Loucy (cell line): Measurements from ENCODE around the gene YAF2.

Experiments used
- H2AFZ ChIP-seq: fragments of 200-600 bp; sonication (generic); 2 replicates; pipeline ENCODE4 v1.6.0; 2016; ENCODE audit warnings: antibody characterized with exemption, mild to moderate bottlenecking, low read length, moderate library complexity
- H3F3A ChIP-seq: fragments of 200-600 bp; 2 replicates; pipeline ENCODE4 v1.6.0; 2016; ENCODE audit warnings: antibody characterized with exemption, low read depth, mild to moderate bottlenecking
- H3K27me3 ChIP-seq: fragments of 200-600 bp; sonication (generic); 2 replicates; pipeline ENCODE4 v1.6.1; 2014; ENCODE audit warnings: low read length, mild to moderate bottlenecking; ENCODE audit not compliant: insufficient read depth, poor library complexity, severe bottlenecking
- H3K36me3 ChIP-seq: fragments of 200-600 bp; sonication (generic); 2 replicates; pipeline ENCODE4 v1.6.1; 2016; ENCODE audit warnings: low read length; ENCODE audit not compliant: insufficient read depth
- H3K4me1 ChIP-seq: fragments of 200-600 bp; sonication (generic); 2 replicates; pipeline ENCODE4 v1.5.1; 2014; ENCODE audit warnings: low read length, mild to moderate bottlenecking; ENCODE audit not compliant: insufficient read depth, poor library complexity, severe bottlenecking
- H3K4me2 ChIP-seq: fragments of 200-600 bp; sonication (generic); 2 replicates; pipeline ENCODE4 v1.6.0; 2014; ENCODE audit warnings: antibody characterized with exemption, low read length, low read depth, mild to moderate bottlenecking; ENCODE audit not compliant: poor library complexity, severe bottlenecking
- H3K4me3 ChIP-seq: fragments of 200-600 bp; sonication (generic); 2 replicates; pipeline ENCODE4 v1.5.1; 2014; ENCODE audit warnings: low read length, mild to moderate bottlenecking, mixed read lengths; ENCODE audit not compliant: poor library complexity, severe bottlenecking
- H3K79me2 ChIP-seq: fragments of 200-600 bp; sonication (generic); 2 replicates; pipeline ENCODE4 v1.6.1; 2014; ENCODE audit warnings: low read length; ENCODE audit not compliant: insufficient read depth
- H3K9ac ChIP-seq: fragments of 200-600 bp; sonication (generic); 2 replicates; pipeline ENCODE4 v1.6.0; 2014; ENCODE audit warnings: mild to moderate bottlenecking, low read depth, low read length, moderate library complexity; ENCODE audit not compliant: poor library complexity, severe bottlenecking
- H3K9me2 ChIP-seq: fragments of 200-600 bp; sonication (generic); replicated peaks from 2 replicates; pipeline ENCODE4 v1.6.1; 2016; ENCODE audit warnings: low read depth, low read length, mixed read lengths
- H3K9me3 ChIP-seq: fragments of 200-600 bp; sonication (generic); 2 replicates; pipeline ENCODE4 v1.6.1; 2014; ENCODE audit warnings: mild to moderate bottlenecking, antibody characterized with exemption, low read length, low read depth; ENCODE audit not compliant: insufficient read depth
- H4K20me1 ChIP-seq: fragments of 200-600 bp; sonication (generic); 2 replicates; pipeline ENCODE4 v1.6.0; 2014; ENCODE audit warnings: antibody characterized with exemption, low read length, mild to moderate bottlenecking; ENCODE audit not compliant: insufficient read depth, poor library complexity, severe bottlenecking
- CTCF ChIP-seq: fragments of 200-600 bp; sonication (generic); conservative IDR thresholded peaks from 2 replicates; pipeline ENCODE4 v1.5.1; 2014; ENCODE audit warnings: mild to moderate bottlenecking, antibody characterized with exemption, low read length
- EZH2phosphoT487 ChIP-seq: fragments of 200-600 bp; IDR thresholded peaks from 2 replicates; pipeline ENCODE4 v1.6.1; 2018; ENCODE audit warnings: antibody characterized with exemption, mild to moderate bottlenecking, moderate library complexity, borderline replicate concordance

YAF2 gene

GRCh38 chr12:42180990-42181596, 57.0 kb downstream of the YAF2 start:
- no peaks in the 10 kb centered on the region for H4K20me1 ChIP-seq
- H3F3A ChIP-seq, result no peaks in the 10 kb centered on the region
- H3K36me3 ChIP-seq, result peaks cover 28% of the 10 kb centered on the region; the same call in 1 of the 2 replicates
- no peak overlapping the region for H2AFZ ChIP-seq
- TF ChIP-seq EZH2phosphoT487 (no peak), CTCF (no peak)
- H3K4me2 ChIP-seq, result no peak overlapping the region
- peaks cover 3% of the 10 kb centered on the region for H3K4me1 ChIP-seq
- no peaks in the 10 kb centered on the region for H3K9me2 ChIP-seq
- H3K79me2 ChIP-seq, result peaks cover 16% of the 10 kb centered on the region; the same call in 1 of the 2 replicates
- H3K9ac ChIP-seq, result no peak overlapping the region
- no peak overlapping the region for H3K4me3 ChIP-seq
- no peaks in the 10 kb centered on the region for H3K9me3 ChIP-seq
- H3K27me3 ChIP-seq, result no peaks in the 10 kb centered on the region

- Histone ChIP-seq H3K27me3 (no peaks in the 10 kb centered on the region), H3K4me2 (no peak overlapping the region), H3F3A (no peaks in the 10 kb centered on the region), H3K9me3 (no peaks in the 10 kb centered on the region), H3K36me3 (peaks cover 28% of the 10 kb centered on the region; the same call in 1 of the 2 replicates), H3K9ac (no peak overlapping the region), H3K4me3 (no peak overlapping the region), H3K79me2 (peaks cover 21% of the 10 kb centered on the region; the same call in 1 of the 2 replicates), H3K4me1 (peaks cover 6% of the 10 kb centered on the region), H2AFZ (no peak overlapping the region), H3K9me2 (no peaks in the 10 kb centered on the region), H4K20me1 (no peaks in the 10 kb centered on the region)
- TF ChIP-seq EZH2phosphoT487 (no peak), CTCF (no peak)
Observed at GRCh38 chr12:42178101-42178500, 59.9 kb downstream of the YAF2 start.

GRCh38 chr12:42174978-42175377, 63.1 kb downstream of the YAF2 start:
- H3F3A ChIP-seq, result no peaks in the 10 kb centered on the region

More at GRCh38 chr12:42174978-42175377, 63.1 kb downstream of the YAF2 start:
- no peak for TF ChIP-seq EZH2phosphoT487
- no peak for TF ChIP-seq CTCF
- Histone ChIP-seq H3K79me2 (peaks cover 16% of the 10 kb centered on the region; the same call in 1 of the 2 replicates), H2AFZ (no peak overlapping the region), H3K9ac (no peak overlapping the region), H3K4me2 (no peak overlapping the region), H3K27me3 (no peaks in the 10 kb centered on the region), H3K4me3 (no peak overlapping the region), H3K36me3 (peaks cover 34% of the 10 kb centered on the region; the same call in 1 of the 2 replicates), H3K4me1 (peaks cover 7% of the 10 kb centered on the region), H4K20me1 (no peaks in the 10 kb centered on the region), H3K9me3 (no peaks in the 10 kb centered on the region), H3K9me2 (no peaks in the 10 kb centered on the region)
